Measurements from ENCODE around the gene ACSS1.

Gene ACSS1

DNA sequence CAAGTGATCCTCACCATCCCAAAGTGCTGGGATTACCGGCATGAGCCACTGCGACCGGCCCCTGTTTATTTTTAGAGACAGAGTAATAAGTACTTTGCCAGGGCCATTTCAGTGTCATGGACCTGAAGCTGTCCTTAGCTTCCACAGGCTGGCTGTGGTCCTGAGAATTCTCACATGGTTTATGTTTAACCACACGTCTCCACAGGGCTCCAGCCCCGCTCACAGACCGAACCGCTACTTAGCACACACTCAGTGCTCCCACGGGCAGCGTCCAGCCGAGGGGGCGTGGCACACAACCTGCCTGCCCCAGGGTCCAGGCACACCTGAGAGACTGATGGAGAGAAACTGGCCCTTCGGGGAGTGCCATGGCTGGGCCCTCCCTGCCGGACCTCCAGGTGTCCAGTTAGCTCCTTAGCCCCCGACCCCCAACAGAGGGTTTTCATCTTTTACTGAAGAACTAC, 11.7 kb downstream of the ACSS1 start:
- no peak for DNase-seq

DNA sequence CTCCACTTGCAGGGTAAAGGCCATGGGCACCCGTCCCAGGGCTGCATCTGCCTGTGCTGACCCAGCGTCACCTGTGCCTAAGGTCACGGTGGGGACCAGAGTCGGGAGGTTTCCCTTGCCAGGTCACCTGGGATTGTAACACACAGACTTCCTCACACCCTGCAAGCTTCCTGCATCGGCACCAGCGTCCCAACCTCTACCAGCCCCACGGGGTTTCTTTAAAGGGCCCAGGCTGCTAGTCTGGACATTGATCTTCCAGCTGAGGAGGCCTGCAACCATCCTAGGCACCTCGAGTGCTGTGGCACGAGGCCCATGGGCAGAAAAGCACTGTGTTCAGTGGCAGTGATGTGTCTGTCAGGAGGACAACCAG, 12.6 kb downstream of the ACSS1 start:
- DNase-seq, result no peak

DNA sequence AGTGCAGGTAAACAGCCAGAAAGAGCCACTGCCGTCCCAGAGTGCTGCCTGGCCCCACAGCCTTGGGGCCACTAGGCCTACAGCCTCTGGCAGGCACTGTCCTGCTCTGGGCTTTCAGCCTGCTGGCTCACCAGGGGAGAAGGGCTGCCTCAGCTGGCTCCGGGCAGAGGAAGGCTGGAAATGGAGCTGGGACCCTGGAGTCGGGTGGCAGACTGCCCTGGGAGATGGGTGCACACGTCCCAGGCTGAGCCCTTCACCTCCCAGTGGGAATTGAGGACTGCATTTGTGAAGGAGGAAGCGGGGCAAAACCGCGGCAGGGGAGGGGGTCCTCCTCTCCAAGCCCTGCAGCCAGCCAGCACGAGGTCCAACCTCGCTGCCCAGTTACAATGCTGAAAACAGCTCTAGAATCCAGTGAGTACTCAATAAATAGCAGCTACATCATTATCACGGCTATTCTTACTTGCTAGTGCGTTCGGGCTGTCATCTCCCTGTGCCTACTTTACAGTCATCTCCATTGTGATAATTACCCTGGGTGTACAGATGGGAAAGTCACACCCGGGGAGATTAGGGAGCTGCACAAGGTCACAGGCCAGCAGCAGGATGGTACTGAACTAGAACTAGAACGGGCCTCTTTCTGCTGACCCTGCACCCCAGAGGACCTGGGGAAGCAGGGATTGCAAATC, 13.1 kb downstream of the ACSS1 start:
- DNase-seq, result no peak

DNA sequence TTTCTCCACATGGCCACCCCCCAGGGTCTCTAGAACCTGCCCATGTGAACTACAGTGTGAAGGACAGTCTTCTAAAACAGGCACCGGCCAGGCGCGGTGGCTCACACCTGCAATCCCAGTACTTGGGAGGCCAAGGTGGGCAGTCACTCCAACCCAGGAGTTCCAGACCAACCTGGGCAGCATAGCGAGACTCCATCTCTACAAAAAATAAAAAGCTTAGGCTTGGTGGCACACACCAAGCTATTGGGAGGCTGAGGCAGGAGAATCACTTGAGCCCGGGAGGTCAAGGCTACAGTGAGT, 13.7 kb downstream of the ACSS1 start:
- DNase-seq, result no peak

DNA sequence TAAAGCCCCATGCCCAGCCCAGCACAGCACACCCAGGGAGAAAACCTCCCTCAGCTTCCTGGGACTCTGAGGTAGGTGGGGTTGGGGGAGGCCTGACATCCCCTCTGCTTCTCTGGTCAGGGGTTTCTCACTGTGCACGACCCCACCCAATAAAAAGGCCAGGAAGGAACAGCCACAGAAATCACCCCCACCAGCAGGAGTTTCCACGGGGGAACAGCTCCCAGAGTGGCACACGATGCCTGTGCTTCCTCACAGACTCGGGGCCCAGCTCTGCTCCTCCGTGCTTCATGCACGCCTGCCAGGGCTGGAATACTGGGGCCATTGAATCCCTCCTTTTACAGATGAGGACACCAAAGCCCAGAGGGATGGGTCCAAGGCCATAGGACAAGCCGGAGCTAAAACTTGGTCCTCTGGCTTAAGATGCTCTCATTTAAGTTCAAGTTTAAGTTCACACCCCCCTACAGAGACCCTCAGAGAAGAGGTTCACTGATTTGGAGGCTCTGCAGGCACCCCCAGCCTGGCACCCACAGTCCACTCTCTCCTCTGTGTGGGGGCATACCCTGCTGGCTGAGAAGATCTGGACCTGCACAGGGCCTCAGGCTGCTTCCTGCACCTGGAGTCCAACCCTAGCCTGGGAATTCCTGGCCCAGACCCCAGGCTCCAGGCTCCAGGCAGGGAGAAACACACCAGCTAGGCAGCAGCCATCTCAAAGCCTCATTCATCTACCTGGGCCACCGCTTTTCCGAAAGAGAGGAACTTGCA, 14.3 kb downstream of the ACSS1 start:
- no peak for DNase-seq

DNA sequence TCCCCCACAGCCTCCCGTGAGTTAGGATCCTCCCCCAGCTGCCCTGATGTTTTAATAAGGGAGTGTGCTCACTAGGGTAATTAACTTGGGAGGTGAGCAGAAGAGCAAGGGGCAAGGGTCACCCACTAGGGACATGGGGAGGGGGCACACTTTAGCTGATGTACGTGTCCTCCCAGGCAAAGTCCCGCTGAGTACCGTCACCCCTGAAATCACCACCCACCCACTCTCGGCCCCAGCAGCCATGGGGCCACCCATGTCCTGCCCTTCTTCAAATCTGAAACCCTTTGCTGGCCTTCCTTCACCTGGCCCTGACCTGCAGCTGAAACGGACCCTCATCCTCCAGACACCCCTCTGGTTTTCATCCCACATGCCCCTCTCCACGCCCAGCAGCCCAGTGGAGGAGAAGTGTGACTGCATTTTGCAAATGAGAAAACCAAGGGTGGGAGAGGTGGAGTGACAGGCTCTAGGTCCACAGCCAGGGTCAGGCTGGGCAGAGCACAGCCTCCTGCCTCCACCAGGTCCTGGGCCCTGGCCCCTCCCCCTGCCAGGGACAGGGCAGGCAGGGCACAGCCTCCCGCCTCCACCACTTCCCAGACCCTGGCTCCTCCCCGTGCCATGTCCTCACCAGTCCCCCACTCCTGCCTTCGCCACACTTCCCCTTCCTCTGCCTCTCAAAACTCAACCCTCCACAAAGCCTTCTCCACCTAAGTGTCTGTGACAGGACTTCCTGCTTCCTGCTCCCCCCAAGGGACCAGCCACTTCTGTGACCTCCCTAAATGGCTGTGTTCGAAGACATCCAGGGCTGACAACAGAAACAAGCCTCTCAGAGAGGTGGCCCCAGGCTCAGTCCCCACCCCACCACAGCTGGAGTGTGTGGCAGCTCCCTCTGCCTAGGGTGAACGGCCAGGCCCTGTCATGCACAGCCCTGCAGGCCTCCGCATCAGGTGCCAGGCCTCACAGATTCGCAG, 15.1 kb downstream of the ACSS1 start:
- DNase-seq, result no peak

DNA sequence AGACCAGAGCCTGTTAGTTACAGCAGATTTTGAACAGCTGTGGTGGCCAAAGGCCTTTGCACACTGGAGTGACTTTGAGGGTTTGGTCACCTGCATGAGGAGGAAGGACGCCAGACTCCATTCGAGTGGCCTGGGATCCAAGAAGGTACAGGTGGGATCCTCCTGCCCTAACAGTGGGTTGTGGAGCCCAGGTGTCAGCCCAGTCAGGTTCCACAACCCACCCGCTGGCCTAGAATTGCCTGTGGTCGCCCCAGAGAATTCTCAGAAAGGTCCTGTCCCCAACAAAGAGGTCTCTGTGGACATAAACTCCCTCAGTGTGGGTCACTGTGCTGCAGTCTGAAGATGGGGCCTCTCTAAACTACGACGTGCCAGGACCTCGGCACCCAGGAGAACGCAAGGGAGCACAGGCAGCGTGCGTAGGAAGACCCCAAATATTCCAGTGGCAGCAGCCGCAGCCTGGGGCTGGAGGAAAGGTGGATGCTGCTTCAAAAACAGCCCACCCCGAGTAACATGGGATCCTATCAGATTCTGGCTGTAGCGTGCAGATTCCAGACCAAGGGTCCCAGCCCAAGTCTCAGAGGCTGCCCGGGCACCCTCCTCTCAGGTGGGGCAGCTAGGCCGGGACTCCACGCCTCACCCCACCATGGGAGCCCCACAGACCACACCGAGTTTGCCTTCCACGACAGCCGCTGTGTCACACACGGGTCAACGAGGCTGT, 16.0 kb downstream of the ACSS1 start:
- no peak for DNase-seq

DNA sequence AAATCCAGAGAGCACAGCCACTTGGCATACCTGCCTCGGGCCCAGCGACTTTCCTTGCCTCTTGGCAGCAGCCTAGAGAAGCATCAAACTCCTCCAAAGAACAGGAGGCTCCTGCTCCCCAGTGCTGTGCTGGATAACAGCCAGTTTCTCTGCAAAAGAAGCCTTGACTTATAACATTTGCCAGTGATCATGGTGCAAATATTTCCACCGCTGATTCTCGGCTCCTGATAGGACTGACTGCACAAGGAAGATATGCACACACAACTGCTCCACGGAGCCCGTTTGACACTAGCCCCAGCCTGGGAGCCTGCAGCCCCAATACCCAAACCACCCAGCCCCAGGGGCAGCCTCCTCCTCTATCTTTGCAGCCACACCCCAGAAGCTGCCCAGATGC, 17.5 kb downstream of the ACSS1 start:
- DNase-seq, result no peak

DNA sequence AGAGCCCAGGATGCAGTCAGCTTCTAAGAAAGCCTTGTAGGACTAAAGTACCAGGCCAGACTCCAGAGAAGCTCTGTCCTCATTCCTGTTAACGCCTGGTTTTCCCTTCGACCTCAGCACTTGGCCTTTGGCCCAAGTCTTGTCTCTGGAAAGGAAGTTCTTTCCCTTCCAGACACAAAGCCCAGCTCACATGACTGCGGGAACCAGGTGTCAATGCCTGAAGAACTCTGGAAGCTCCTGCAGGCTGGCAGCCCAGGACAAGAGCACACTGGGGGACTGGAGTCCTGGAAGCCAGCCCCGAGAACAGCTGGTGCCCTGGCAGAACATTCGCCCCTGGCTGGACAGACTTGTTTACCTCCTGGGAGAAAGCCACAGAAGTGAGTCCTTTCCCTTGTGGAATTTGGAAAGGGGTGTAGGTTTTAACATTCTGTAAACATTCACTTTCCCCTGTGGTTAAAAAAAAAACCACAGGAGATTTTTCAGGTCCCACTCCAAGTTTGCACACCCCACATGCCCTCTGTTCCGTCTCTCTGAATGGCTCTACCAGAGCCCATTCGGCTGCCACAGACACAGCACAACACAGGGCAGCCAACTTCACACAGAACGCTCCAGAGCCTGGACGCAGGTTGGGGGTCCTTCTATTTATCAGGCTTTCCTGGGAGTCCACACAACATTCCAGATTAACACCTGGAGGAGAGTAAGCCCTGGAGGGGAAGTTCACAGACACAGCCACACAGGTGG, 18.1 kb downstream of the ACSS1 start:
- no peak for DNase-seq

DNA sequence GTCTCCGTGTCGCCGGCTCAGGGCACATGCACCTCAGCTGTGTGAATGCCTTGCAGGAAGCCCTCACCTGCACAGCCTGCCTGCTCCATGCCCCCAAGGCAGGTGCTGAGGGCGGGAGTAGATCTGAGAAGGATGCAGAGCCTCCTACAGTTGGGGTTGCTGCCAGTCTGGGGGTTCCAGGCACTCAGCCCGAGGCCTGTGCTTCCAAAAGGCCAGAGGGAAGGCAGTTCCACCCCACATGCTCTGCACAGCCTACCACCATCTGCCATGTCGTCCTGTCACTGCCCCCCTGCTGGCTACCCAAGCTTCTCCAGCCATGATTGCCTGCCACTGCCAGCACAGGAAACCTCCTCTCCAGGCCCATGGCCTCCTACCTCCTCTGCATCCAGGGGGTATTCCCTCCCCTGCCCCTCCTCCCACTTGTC, 19.3 kb downstream of the ACSS1 start:
- no peak for DNase-seq

DNA sequence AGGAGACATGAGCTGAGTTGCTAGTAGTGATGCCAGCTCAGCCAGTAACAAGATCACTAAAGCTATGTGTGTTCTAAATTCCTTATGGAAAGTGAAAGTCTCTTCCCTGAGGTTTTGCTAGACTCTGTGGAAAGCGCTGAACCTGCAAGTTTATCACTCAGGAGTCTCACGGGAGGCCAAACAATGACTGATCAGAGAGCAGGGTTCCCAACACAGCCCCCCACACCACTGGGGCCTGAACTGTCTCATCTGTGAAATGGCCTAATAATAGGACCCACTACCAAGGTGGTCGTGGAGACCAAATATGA, 19.9 kb downstream of the ACSS1 start:
- no peak for DNase-seq

DNA sequence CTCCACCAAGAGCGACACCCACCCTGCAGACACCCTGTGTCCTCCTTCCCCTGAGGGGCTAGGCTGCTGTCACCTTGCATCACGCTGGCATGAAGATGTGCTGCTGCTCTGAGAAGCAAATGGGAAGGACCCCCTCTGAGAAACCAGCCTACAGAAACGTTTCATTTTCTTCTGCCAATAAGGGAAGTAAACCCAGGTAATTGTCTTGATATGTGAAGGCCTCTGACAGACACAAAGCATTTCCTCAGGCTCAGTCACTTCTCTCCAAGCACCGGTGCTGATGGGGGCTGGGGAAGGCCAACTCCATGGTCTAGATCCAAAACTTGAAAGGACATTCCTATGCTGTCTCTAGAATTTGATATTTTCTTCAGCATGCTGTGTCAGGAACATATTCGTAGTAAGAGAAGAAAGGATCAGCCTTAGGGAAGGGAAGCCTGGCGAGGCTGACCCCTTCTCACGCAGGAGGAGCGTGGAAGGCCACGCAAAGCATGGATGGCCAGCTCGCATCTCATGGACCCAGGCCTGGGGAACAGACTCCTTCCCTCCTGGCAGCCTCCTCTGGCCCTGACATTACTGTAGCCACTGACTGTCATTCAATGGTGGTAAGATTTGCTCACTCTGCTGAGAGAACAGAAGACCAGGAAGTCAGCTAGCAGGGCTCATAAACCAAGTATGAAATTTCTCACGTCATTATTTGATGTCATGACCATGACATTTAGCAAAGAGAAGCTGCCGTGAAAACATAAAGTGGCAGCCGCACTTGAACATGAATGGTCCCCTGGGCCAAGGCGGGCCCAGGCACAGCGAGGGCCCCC, 20.4 kb downstream of the ACSS1 start:
- DNase-seq, result no peak

DNA sequence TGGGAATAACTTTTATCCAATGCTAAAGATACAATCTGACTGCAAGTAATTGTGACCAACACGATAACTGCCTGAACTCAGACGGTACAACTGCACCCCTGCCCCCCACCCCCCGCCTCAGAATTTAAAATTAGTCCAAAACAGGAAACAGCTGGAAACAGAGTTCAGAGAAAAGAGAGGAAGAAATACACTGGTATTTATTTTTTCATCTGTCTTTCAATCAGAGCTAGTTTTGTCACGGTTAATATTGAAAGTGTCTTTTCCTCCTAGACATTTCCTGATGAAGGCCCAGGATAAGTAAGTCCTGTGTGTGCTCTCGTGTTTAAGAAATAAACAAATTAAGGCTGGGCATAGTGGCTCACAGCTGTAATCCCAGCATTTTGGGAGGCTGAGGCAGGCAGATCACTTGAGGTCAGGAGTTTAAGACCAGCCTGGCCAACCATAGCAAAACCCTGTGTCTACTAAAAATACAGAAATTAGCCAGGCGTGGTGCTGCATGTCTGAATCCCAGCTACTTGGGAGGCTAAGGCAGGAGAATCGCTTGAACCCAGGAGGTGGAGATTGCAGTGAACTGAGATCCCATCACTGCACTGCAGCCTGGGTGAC, 21.5 kb downstream of the ACSS1 start:
- no peak for DNase-seq

DNA sequence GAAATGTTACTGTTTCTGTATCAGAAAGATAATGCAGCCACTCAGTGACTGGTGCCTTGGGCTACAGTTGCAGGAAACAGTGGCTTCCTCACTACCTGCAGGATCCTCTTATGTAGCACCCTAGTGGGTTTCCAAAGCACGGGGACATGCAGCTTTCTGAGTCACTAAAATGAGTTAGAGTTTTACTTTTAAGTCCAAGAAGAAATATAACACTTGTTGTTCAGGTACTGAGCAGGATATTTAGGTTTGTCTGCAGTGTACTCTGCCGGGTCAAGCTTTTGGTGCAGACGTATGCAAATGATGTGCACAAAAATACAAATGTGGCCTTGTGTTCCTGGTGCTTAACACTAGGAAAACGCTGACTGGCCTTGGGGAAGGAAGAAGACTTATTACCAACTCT, 22.0 kb downstream of the ACSS1 start:
- DNase-seq, result no peak

DNA sequence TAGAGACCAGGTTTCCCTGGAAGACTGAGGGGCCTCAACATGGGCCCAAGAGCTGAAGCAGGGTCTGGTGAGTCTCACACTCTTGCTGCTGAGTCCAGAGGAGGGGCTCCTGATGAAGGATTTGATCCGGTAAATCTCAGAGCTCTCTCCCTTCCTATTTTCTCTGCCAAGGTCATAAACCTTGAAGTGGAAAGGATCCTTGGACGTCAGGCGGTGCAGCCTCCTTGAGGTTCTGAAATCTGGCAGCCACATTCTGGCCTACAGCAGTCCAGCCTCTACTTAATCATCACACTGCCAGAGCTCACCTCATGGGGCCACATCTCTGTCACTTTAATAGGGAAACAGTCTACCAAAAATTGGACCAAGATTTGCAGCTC, 24.0 kb downstream of the ACSS1 start:
- DNase-seq, result no peak

DNA sequence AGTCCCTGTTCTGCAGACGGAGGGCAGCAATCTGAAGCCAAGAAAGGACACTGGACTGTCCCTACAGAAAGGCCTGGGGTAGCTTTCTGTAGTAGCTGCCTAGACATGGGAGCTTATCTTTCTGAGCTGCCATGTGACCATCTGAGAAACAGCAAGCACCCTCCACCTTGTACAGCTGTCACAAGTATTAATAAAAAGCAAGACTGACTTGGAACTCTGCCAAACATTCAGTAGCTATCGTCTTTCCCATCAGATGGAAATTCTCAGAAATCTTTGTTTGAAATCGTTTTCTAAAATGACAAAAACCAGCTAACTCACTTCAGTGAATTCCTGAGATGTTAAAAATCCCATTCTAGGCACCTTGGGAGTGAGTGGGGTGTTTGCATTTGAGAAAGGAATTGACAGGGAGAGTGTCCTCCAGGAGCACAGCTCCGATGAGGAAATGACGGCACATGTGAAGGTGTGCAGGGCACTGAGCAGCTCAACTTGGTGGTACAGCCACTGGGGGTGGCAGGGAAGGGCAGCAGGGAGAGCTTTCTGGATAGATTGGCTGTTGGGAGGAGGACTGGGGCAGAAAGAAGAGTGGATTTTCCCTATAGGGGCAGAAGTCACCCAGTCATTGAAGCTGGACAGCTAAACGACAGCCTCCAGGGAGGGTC, 24.5 kb downstream of the ACSS1 start:
- DNase-seq, result no peak

DNA sequence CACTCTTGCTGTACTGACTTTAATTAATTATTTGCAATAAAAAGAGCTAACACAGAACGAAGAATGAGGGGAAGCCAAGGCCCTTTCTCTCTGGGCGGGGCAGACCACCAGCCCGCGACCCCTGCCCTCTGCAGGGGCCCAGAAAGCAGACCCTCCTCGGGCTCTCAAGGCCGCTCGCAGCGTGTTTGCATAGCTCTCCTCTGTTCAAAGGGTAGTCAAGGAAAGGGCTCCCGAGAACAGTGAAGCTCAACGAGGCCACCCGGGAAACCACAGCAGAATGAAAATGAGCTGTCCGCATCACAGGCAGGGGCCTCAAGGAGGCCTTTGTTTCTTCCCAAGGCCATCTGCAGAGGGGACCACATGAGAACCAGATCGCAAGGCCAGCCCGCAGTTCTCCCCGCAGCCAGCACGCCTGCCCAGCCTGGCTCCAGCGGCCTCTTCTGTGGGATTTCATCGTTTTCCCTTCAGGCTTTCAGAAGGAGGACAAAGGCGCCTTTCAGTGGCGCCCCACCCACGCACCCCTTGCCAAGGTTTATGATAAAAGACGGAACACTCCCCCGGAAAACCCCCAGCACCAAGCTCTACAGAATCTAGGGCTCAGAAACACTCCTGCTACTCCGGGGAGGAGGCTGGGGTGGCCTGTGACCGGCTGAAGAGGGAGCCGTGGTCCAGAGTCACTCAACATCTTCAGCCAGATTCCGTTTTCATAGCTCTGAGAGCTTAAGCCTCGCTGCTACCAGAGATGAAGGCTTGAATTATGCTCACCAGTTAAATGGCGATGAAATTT, 25.3 kb downstream of the ACSS1 start:
- DNase-seq, result no peak

DNA sequence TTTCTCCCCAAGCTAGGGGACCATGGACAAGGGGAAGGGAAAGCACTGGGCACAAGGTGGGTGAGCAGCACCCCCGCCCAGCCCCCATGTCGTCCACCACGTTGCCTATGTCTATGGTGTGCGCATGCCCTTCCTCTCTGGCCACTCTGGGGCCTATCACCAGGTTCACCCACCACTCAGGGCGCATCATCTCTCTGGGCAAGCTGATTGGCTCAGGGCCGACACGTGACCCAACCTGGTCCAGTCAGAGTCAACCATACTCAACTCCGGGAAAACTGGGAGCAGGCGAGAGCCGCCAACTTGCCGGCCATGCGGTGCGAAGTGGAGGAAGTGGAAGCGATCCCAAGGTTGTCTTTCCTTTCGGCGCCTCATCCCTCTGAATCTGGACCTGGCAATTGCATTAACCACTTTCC, 25.9 kb downstream of the ACSS1 start:
- no peak for DNase-seq

DNA sequence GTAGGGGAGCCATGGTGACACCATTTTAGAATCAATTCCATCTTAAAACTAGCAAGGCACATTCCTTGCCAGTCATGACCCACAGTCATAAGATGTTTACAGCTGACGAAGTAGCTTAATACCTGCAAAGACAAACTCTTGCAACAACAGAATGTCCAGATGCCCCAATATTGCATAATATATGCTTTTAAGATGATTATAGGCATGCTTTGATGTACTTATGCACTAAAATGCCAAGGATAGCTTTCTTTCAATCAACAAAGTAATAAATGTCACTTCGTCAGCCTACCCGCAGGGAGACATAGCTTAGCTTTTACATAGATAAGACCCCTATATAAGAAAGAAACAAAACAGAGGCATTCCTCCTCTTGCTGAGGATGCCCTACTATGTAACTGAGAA, 26.7 kb downstream of the ACSS1 start:
- no peak for DNase-seq
